Large intestine (tissue), 1 donor: ENCODE data around the gene CFTR. TPM values are rescaled to one million over a fixed set of nuclear protein-coding genes. Genes with fewer than 3 reads are reported as not detected.

Source experiments
- polyA plus RNA-seq: library from polyadenylated mRNA; unstranded; fragments of 120-200 nt; gene quantifications from one replicate; pipeline ENCODE4 v1.2.1, GENCODE V29; 2013

Gene CFTR
- polyA plus RNA-seq, 1 donor, result 53.1 TPM

Other genes with a start within 250 kb of the CFTR start
- gene WNT2, start 157.0 kb upstream of the CFTR start, polyA plus RNA-seq, result 0.25 TPM
- not detected for gene ASZ1, start 52.5 kb upstream of the CFTR start, polyA plus RNA-seq